ENCODE data around the gene CHGA.

Gene CHGA

DNA sequence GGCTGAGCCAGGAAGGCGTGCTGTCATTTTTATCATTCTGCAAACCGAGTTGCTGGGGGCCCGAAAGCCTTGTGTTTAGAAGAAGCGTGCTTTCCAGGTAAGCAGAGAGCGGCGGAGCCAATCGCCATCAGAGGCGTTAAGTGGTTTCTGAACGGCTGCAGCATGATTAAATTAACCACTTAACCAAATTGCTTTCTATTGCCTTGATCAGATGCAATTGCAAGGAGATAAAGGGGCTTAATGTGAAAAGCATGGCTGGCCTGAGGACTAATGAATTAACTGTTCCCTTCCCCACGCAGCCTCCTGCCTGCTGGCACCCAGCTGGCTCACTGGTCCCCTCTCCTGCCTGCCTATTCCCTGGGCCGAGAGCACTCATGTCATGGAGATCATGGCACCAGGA lies 36.6 kb upstream of the CHGA start:
- TF ChIP-seq TAF1 (IDR thresholded peaks at IDR 0.05; ENCODE audit: low read depth, low read length) (no peak), POU2F2 (IDR thresholded peaks at IDR 0.05; ENCODE audit: low read depth, low read length) (no peak), POLR2AphosphoS5 (IDR thresholded peaks at IDR 0.05; ENCODE audit: low read depth, low read length) (no peak), SPI1 (IDR thresholded peaks at IDR 0.05; ENCODE audit: low read depth, low read length) (no peak), POLR2A (IDR thresholded peaks at IDR 0.05; ENCODE audit: low read depth, low read length) (no peak), PAX5 (IDR thresholded peaks at IDR 0.05; ENCODE audit: insufficient read depth, low read length, severe bottlenecking) (no peak)
- FAIRE-seq (no peak), DNase-seq (ENCODE audit: insufficient read length, low spot score) (no peak)

DNA sequence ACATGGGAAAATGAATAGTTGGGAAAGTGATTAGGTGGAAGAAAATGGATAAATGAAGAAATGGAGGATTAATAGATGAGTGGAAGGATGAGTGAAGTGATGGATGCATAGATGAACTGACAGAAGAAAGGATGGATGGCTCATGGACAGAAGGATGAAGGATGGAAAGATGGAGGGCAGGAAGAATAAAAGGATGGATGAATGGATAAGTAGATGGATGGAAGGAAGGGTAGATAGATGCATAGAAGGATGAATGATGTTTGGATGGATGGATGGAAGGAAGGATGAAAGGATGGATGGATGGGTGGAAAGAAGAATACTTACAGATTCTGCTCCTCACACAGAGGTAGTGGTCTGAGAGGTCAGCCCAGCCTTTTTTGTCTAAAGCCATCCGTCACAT lies 35.8 kb upstream of the CHGA start:
- FAIRE-seq (no peak), DNase-seq (ENCODE audit: insufficient read length, low spot score) (no peak)
- TF ChIP-seq PAX5 (IDR thresholded peaks at IDR 0.05; ENCODE audit: insufficient read depth, low read length, severe bottlenecking) (no peak), POU2F2 (IDR thresholded peaks at IDR 0.05; ENCODE audit: low read depth, low read length) (no peak), POLR2A (IDR thresholded peaks at IDR 0.05; ENCODE audit: low read depth, low read length) (no peak), TAF1 (IDR thresholded peaks at IDR 0.05; ENCODE audit: low read depth, low read length) (no peak), POLR2AphosphoS5 (IDR thresholded peaks at IDR 0.05; ENCODE audit: low read depth, low read length) (no peak), SPI1 (IDR thresholded peaks at IDR 0.05; ENCODE audit: low read depth, low read length) (no peak)

DNA sequence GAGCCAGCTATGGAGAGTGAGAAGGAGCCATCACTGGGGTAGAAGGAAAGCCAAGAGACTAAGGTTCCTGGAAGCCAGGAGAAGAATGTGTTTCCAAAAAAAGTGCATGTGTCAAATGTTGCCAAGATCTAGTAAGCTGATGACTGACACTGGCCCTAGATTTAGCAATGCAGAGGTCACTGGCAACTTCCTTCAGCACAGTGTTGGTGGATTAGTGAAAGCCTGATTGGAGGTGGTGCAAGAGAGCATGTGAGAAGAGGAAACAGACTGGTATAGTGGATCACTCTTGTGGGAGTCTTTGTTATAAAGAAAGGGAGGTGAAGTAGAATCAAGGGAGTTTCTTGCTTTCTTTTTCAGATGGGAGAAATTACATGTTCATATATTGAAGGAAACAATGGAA lies 34.1 kb upstream of the CHGA start:
- FAIRE-seq (no peak), DNase-seq (ENCODE audit: insufficient read length, low spot score) (no peak)
- no peak for TF ChIP-seq PAX5 (IDR thresholded peaks at IDR 0.05; ENCODE audit: insufficient read depth, low read length, severe bottlenecking)
- TF ChIP-seq TAF1 (IDR thresholded peaks at IDR 0.05; ENCODE audit: low read depth, low read length), result no peak
- no peak for TF ChIP-seq POLR2AphosphoS5 (IDR thresholded peaks at IDR 0.05; ENCODE audit: low read depth, low read length)
- TF ChIP-seq SPI1 (IDR thresholded peaks at IDR 0.05; ENCODE audit: low read depth, low read length), result no peak
- no peak for TF ChIP-seq POLR2A (IDR thresholded peaks at IDR 0.05; ENCODE audit: low read depth, low read length)
- no peak for TF ChIP-seq POU2F2 (IDR thresholded peaks at IDR 0.05; ENCODE audit: low read depth, low read length)

DNA sequence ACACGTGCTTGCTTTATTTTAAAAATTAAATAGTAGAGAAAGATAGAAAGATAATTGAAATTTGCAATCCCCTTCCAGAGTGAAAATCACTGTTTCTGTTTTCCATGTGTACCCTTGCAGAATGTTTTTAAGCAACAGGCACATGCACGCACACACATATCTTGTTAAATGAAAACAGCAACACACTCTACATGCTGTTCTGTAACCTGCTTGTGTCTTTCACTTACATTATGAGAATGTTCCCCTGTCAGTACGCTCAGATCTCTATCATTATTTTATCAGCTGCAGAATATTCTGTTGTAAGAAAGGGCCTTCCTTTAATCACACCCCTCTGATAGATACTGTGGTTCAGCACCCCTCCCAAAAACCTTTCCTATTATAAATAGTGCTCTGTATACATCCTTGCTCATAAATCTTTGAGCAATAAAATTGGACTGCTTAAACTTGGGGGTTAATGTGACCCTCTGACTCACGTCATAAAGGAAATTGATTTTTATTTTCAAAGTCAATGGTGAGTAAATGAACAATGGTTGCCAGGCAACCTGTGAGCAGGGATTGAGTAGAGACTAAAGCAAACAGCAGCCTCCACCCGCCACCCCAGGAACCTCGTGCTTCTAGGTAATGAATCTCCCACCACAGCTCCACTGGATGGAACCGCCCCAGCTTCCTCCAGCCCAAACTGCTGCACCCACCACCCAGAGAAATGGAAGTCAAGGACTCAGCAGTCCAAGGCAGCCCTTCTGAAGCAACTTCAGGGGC lies 31.9 kb upstream of the CHGA start:
- no peak for TF ChIP-seq TAF1 (IDR thresholded peaks at IDR 0.05; ENCODE audit: low read depth, low read length)
- TF ChIP-seq POLR2A (IDR thresholded peaks at IDR 0.05; ENCODE audit: low read depth, low read length), result no peak
- no peak for TF ChIP-seq PAX5 (IDR thresholded peaks at IDR 0.05; ENCODE audit: insufficient read depth, low read length, severe bottlenecking)
- TF ChIP-seq POU2F2 (IDR thresholded peaks at IDR 0.05; ENCODE audit: low read depth, low read length), result no peak
- TF ChIP-seq POLR2AphosphoS5 (IDR thresholded peaks at IDR 0.05; ENCODE audit: low read depth, low read length), result no peak
- no peak for TF ChIP-seq SPI1 (IDR thresholded peaks at IDR 0.05; ENCODE audit: low read depth, low read length)
- no peak for DNase-seq (ENCODE audit: insufficient read length, low spot score)
- no peak for FAIRE-seq

DNA sequence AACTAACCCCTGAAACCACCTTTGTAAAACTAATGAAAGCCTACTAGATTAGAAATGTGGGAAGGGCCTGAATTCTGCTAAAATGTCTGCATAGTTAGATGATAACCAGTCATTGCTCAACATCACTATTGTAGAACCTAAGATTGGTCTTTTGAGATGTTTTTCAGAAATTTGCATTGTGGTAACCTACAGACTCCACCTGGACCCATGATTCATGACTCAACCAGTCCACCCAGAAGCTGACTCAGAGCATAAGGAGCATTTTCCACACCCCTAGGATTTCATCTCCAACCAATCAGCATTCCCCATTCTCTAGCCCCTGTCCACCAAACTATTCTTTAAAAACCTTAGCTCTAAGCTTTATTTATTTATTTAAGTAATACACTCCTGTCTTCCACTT lies 30.4 kb upstream of the CHGA start:
- FAIRE-seq (no peak), DNase-seq (ENCODE audit: insufficient read length, low spot score) (no peak)
- TF ChIP-seq POU2F2 (IDR thresholded peaks at IDR 0.05; ENCODE audit: low read depth, low read length) (no peak), TAF1 (IDR thresholded peaks at IDR 0.05; ENCODE audit: low read depth, low read length) (no peak), POLR2A (IDR thresholded peaks at IDR 0.05; ENCODE audit: low read depth, low read length) (no peak), POLR2AphosphoS5 (IDR thresholded peaks at IDR 0.05; ENCODE audit: low read depth, low read length) (no peak), SPI1 (IDR thresholded peaks at IDR 0.05; ENCODE audit: low read depth, low read length) (no peak), PAX5 (IDR thresholded peaks at IDR 0.05; ENCODE audit: insufficient read depth, low read length, severe bottlenecking) (no peak)

DNA sequence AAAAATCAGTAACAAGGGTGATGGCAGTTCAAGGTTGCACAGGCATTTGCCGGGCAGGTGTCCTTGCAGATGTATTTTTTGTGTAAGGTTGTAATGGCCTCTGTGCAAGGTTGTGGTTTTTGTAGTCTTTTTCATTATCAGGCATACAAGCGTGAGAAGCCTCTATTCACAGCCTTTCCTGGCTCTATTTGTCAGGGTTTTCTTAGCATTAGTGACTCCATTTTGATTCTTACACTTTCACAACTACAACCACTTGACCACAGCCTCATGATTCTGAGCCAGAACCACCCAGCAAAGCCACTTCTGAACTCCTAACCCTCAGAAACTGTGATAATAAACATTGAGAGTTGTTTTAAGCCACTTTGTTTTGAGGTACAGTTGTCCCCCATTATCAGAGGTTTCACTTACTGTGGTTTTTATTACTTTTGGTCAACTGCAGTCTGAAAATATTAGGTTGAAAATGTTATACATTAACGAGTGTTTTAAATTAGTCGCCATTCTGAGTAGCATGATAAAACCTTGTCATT lies 27.5 kb upstream of the CHGA start:
- no peak for FAIRE-seq
- no peak for DNase-seq (ENCODE audit: insufficient read length, low spot score)
- TF ChIP-seq POLR2AphosphoS5 (IDR thresholded peaks at IDR 0.05; ENCODE audit: low read depth, low read length), result no peak
- TF ChIP-seq SPI1 (IDR thresholded peaks at IDR 0.05; ENCODE audit: low read depth, low read length), result no peak
- no peak for TF ChIP-seq POU2F2 (IDR thresholded peaks at IDR 0.05; ENCODE audit: low read depth, low read length)
- no peak for TF ChIP-seq PAX5 (IDR thresholded peaks at IDR 0.05; ENCODE audit: insufficient read depth, low read length, severe bottlenecking)

DNA sequence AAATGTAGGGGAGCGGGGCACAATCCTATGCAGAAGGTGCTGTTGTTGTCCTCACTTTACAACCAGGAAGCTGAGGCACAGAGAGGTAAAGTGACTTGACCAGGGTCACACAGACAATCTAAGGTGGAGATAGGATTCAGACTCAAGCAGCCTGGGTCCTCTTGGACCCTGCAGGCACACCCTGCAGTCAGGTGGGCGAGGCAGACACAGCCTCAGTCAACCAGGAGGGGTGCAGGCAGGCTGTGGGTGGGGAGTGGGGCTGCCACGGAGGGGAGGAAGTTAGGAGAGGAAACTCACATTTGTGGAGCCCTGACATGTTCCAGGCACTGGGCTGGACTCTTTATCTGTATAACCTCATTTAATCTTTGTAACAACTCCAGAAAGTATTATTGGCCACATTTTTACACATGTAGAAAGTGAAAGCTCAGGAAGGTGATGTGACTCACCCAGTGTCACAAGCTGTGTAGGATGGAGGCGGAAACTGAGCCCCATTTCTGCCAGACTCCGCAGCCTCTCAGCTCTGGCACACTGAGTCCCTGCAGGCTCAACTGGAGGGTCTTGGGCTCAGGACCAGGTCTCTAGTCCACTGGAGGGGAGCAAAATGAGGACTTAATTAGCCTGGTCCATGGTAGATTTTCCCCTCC lies 24.9 kb upstream of the CHGA start:
- FAIRE-seq, result no peak
- no peak for TF ChIP-seq PAX5 (IDR thresholded peaks at IDR 0.05; ENCODE audit: insufficient read depth, low read length, severe bottlenecking)
- TF ChIP-seq POU2F2 (IDR thresholded peaks at IDR 0.05; ENCODE audit: low read depth, low read length), result no peak
- no peak for TF ChIP-seq POLR2A (IDR thresholded peaks at IDR 0.05; ENCODE audit: low read depth, low read length)
- no peak for TF ChIP-seq TAF1 (IDR thresholded peaks at IDR 0.05; ENCODE audit: low read depth, low read length)
- TF ChIP-seq POLR2AphosphoS5 (IDR thresholded peaks at IDR 0.05; ENCODE audit: low read depth, low read length), result no peak
- no peak for TF ChIP-seq SPI1 (IDR thresholded peaks at IDR 0.05; ENCODE audit: low read depth, low read length)
- no peak for DNase-seq (ENCODE audit: insufficient read length, low spot score)

DNA sequence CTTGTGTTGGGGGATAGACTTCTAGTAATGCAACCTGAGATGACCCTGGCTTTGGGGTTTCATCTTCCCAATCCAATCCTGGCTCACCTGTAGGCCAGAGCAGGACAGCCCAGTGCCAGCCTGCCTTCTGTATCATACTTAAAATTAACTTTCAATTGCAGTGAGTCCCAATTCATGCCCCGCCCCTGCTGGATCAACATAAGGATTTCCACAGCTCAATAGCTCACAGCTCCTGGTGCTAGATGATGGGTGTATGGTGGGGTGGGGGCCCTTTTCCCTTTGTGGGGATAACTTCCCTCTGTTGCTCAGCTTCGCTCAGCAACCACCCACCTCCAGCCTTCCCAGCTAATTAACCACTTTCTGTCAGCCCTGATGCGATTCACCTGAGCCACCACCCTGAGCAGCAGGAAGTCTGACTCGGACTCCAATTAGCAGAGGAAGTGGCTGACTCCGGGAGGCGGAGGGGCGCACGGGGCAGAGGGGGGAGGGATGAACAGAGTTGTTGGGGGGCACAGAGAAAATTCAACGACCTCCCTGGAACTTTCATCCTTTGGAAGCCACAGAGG lies 24.3 kb upstream of the CHGA start:
- no peak for TF ChIP-seq POLR2A (IDR thresholded peaks at IDR 0.05; ENCODE audit: low read depth, low read length)
- no peak for TF ChIP-seq SPI1 (IDR thresholded peaks at IDR 0.05; ENCODE audit: low read depth, low read length)
- no peak for TF ChIP-seq TAF1 (IDR thresholded peaks at IDR 0.05; ENCODE audit: low read depth, low read length)
- no peak for TF ChIP-seq POLR2AphosphoS5 (IDR thresholded peaks at IDR 0.05; ENCODE audit: low read depth, low read length)
- no peak for FAIRE-seq
- no peak for DNase-seq (ENCODE audit: insufficient read length, low spot score)

DNA sequence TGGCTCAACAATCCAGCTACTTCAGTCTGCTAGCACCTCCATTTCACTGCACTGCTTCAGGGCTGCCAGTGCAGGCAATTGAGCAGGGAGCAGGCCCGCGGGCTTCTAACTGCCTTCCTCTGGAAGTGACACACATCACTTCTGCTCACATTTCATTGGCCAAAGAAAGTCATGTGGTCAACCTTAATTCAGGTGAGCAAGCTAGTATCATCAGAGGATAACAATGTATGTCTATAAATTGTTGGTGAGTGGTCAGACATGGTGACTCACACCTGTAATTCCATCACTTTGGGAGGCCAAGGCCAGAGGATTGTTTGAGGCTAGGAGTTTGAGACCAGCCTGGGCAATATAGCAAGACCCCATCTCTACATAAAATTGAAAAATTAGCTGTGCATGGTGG lies 22.3 kb upstream of the CHGA start:
- DNase-seq (ENCODE audit: insufficient read length, low spot score) (no peak), FAIRE-seq (no peak)
- TF ChIP-seq POU2F2 (IDR thresholded peaks at IDR 0.05; ENCODE audit: low read depth, low read length) (no peak), TAF1 (IDR thresholded peaks at IDR 0.05; ENCODE audit: low read depth, low read length) (no peak), PAX5 (IDR thresholded peaks at IDR 0.05; ENCODE audit: insufficient read depth, low read length, severe bottlenecking) (no peak), POLR2AphosphoS5 (IDR thresholded peaks at IDR 0.05; ENCODE audit: low read depth, low read length) (no peak), POLR2A (IDR thresholded peaks at IDR 0.05; ENCODE audit: low read depth, low read length) (no peak), SPI1 (IDR thresholded peaks at IDR 0.05; ENCODE audit: low read depth, low read length) (no peak)
